NCI-H446 treated with DMSO at 0.1 percent for 48 hours (cell line): Measurements from ENCODE around the gene RBM7.

Experiments used
- DNase-seq: peaks from one replicate; lab custom pipeline; 2025; lab: John Stamatoyannopoulos, UW

RBM7 gene

DNA sequence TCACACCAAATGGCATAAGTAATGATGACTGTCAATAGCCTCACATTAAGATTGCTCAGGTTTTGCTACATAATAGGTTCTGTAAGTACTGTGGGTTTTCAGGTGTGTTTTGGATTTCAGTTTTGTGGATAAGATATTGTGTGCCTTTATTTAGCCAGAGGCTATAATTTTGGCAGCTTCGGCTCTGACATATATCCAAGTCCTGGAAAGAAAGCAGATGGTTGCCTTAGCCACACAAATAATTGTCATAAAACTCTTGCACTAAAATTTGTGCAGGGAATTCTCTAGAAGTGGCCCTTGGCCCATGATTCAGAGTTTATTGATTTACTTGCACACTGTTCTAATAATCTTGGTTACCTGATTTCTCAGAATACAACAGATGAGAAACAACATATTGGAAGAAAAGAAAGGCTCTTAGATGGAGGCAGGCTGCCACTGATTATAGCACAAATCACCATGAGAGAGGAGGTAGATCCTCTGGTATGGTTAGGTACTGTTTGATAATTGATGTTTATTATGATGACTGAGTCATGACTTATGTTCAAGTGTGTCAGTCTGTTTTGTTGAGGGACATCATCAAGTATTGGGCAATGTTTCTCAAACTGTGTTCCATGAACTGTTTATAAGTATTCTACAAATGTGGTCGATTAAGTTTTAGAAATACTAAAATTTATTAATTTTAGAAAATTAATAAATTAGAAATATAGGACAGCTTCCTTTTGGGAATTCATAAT is 48.5 kb downstream of the RBM7 start:
- no peak for DNase-seq

DNA sequence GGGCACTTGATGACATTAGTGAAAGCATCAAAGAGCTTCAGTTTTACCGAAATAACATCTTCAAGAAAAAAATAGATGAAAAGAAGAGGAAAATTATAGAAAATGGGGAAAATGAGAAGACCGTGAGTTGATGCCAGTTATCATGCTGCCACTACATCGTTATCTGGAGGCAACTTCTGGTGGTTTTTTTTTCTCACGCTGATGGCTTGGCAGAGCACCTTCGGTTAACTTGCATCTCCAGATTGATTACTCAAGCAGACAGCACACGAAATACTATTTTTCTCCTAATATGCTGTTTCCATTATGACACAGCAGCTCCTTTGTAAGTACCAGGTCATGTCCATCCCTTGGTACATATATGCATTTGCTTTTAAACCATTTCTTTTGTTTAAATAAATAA is 49.4 kb downstream of the RBM7 start:
- no peak for DNase-seq

DNA sequence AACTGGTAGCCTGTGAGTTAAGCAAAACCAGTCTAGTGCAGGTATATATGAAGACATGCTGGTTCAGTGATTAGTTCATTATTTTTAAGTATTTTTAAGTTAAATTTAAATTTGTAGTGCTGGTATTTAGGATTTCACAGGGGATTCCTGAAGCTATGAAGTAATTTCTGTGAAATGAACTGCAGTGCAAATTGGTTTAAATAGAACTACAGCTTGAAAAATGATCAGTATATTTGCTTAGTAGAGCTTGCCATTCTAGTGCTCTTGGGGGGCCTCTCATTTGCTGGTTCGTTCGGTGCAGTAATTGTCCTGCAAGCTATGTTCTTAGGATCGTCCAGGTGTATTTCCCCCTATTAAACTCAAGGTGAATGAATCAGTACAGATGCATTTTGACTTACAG is 51.9 kb downstream of the RBM7 start:
- no peak for DNase-seq
